ENCODE data around the gene TMC2.

Gene TMC2

DNA sequence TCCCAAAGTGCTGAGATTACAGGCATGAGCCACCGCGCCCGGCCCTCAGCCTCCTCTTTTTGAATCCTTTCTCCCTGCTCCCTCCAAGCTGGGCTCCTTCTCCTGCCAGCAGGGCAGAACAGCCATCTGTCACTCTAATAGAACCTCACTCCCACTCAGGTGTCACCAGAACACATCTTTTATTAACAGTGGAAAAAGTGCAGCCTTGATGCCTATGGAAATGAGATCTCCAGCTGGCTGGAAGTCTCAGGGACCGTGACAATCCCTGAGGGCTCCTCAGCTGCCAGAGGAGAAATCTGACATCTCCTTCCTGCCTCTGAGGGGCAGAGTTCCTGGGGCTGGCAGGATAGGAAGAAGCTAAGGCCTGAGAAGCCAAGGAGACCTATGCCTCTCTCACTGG lies 28.0 kb downstream of the TMC2 start:
- no peak for DNase-seq (ENCODE audit: low read depth in 2 of 3, low spot score in 1 of 3)

DNA sequence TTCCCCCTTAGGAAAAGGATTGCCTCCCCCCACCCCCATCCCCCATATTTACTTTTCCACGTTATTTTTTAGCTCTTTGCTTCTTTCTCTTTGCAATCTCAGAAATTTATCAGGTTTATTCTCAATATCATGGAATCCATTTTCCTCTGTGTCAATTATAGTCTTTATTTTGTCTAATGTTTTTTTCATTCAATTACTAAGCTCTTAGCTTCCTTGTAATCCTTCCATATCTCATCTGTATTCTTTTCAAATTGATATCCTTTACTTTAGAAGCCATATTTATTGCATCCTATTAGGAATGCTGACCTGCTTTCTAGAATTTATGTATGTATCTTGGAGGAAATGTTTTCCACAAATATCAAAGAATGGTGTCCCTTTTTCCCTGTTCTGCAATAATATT lies 39.3 kb downstream of the TMC2 start:
- DNase-seq (ENCODE audit: low read depth in 2 of 3, low spot score in 1 of 3) = no peak

DNA sequence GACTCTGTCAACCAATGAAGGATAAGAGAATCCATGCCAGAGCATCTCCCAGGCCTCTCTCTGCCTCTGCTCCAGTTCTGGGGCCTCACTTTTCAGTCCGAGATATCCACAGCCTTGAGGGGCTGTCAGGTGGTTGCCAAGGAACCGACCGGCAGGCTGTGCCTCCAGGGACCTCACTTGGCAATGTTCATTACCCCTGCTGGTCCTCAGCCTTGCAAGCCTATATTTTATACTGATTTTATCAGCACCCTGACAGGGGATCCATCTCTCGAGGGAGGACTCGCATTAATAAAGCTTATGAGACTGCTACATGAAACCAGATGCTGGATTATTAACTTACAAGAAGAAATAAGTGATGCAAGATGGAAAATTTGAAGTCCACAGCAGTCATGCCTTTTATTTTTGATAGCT lies 39.9 kb downstream of the TMC2 start:
- DNase-seq (ENCODE audit: low read depth in 2 of 3, low spot score in 1 of 3) = no peak

DNA sequence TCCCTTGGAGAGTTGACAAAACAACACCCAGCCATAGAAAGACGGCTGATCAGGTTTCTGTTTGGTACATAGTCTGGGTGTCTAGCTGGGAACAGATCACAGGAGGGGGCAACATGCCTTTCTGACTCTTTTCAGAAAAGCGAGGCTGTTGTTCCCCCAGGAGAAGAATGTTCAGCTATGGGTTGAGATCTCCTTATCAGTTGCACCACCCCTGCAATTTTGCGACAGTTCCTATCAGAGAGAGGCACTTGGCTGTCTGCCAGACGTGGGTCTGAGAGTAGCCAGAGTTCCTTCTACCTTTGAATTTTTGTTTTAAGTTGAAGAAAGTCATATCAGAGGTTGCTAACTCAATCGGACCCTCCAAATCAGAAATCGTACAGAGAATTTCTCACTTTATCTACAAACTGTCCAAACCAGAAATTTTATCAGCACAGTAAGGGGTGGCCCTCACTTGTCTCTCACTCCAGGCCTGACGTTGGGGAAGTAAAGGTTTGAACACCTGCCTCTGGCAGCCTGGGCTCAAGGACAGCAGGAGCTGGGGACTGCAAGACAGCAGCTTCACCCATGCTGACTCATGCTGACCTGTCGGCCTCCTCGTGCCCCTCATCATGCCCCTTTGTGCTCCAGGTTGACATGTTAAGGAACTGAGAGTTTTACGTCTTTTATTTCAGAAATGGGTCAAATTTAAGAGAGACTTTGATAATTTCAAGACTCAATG lies 42.3 kb downstream of the TMC2 start:
- DNase-seq (ENCODE audit: low read depth in 2 of 3, low spot score in 1 of 3) = no peak

DNA sequence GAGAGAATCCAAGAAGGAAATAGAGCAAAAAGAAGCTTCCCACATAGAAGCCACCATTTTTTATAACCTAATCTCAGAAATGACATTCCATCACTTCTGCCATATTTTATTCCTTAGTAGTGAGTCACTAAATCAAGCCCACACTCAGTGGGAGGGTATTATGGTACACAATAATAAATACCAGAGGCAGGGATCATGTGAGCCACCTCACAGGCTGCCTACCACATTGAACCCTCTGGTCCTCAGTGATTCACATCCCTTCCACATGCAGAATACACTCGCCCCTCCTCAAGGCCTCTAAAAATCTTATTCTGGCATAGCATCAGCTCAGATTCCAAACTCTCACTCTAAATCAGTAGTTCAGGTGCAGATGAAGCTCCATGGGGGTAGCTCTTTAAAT lies 49.4 kb downstream of the TMC2 start:
- DNase-seq (ENCODE audit: low read depth in 2 of 3, low spot score in 1 of 3) = no peak

DNA sequence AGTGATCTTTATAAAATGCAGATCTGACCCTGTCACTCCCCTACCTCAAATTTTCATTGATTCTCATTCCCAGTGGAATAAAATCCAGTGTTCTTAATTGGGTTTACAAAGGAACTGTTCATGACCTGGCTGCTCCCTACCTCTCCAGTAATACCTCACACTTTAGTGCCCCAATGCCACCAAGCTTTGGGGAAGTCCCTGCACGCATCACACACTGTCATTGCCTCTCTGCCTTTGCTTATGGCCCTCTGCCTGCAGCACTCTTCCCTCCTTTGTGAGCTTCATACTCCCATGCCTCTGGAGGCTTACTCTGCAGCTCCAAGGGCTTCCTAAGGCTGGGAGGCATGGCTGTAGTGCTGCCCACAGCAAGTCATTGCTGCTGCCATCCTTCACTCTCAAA lies 57.4 kb downstream of the TMC2 start:
- DNase-seq (ENCODE audit: low read depth in 2 of 3, low spot score in 1 of 3) = no peak

DNA sequence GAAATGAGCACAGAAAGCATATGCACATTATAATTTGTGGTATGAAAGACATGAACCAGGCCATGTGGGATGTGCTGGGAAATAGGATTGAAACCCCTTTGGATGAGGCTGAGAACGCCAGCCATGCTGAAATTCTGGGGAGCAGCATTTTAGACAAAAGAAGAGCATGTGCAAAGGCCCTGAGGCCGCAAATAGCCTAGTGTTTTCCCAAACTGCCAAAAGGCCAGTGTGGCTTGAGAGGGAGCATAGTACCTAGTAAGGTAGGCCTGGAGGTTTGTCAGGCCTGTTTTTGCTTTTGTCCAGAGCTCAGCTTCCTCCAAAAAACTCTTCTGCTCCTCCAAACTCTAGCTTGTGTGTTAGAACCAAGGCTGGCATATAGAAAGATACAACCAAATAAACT lies 58.7 kb downstream of the TMC2 start:
- no peak for DNase-seq (ENCODE audit: low read depth in 2 of 3, low spot score in 1 of 3)

DNA sequence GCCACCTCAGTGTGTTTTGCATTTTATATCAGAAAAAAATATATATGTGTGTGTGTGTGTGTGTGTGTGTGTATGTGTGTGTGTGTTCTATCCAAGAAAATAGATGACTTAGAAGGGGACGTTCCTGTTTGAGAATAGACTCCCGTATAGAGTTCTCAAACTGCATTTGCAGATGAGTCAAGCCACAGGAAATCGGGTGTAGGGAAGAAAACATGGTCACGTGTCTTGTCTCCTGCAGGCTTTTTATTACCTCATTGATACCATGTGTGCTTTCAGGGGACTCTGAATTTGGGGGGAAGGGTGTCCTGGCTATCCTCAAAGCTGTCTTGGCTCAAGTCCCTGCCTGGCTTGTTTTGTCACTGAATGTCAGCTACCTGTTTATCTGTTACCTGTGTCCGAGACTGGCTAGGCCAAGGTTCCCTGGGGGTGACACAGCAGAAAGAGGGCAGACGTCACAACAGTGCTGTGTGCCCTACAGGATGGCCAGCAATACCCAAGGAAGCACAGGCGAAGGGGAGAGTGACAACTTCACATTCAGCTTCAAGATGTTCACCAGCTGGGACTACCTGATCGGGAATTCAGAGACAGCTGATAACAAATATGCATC lies 60.4 kb downstream of the TMC2 start:
- DNase-seq (ENCODE audit: low read depth in 2 of 3, low spot score in 1 of 3) = no peak

DNA sequence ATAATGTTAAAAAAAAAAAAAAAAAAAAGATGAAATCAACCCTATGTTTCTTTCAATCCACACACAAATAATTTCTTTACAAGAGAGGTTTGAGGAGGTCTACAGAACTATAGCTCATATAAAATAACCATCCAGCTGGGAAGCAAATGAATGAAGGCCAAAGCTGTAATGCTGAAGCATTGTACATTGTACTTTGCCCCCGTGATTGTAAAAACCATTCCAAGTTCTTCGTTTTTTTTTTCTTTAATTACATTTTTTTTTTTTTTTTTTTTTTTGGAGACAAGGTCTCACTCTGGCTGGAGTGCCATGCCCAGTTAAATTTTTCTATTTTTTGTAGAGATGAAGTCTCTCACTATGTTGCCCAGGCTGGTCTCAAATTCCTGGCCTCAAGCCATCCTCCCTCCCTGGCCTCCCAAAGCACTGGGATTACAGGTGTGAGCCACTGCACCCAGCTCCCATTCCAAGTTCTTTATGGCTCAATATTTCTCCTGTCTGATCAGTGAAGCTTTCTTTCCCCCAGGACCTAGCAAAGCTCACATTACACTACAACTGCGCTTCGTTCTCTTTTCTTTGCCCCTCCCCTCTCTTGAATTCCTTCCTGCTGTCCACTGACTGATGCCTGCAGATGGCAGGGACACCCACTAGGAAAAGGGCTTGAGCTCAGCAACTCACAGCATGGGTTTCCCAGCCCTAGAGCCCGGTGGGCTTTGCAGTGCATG lies 63.1 kb downstream of the TMC2 start:
- DNase-seq (ENCODE audit: low read depth in 2 of 3, low spot score in 1 of 3) = no peak

DNA sequence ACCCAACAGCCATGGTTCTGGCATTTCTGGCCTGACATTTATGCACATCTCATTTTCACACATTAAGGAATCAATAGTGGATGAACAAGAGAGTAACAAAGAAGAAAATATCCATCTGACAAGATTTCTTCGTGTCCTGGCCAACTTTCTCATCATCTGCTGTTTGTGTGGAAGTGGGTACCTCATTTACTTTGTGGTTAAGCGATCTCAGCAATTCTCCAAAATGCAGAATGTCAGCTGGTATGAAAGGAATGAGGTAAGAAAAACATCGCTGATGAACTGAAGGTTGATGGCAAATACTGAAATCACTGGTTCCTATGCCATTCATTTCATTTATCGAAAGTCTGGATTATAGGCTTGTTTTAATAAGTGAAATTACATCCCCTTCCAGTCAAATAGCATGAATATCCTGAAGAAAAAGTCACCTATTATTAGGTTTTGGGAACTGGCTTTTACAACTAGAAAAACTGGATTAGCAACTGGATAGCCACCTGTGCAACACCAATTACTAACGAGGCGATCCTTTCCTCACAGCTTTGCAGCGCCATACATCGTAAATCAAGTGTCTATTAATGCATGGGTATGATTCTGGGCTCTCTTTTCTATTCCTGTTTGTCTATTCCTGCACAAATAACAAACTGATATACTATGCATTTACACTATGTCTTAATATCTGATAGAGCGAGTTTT lies 65.8 kb downstream of the TMC2 start:
- no peak for DNase-seq (ENCODE audit: low read depth in 2 of 3, low spot score in 1 of 3)

DNA sequence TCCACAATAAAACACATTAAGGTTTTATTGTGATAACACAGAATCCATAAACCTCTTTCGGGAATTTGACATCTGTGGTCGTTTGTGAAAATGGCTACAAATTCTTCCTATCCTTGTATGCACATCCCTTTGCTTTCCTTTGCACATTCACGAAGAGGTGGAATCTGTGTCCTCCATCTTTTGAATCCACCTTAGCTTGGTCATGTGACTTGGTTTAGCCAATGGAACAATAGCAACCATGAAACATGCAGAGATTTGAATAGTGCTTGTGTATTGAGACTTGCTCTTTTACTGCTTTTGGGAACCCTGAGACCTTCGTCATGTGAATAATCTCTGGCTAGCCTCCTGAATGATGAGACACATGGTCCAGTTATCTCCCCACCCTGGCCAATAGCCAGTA lies 66.4 kb downstream of the TMC2 start:
- no peak for DNase-seq (ENCODE audit: low read depth in 2 of 3, low spot score in 1 of 3)

DNA sequence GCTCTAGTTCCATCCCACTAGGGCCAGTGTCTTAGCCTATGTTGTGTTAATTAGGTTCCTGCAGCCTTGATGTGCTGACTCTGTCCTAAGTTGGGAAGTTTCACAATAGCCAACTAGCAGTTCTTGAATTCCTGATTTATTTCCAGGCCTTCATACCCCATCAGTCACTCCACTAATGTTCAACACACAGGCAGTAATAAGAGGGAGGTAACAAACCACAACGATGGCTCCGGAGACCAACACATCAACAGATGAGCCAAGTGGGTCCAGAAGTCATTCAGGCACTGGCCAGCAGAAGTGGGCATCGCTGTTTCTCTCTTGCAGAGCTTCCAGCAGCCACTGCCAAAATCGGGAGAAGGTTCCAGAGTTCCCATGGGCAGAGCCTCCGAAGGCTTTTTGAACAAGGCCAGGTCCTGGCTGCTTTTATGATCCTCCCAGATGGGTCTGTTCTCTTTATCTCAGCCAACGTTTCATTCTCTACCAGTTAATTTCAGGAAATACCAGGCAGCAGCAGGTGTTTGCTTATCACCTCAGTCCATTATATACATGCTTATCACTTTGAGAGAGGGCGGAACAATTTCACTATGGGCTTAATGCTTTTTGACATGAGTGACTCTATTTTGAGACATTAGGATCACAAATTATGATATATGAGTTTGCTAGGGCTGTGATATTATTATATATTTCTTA lies 67.6 kb downstream of the TMC2 start:
- no peak for DNase-seq (ENCODE audit: low read depth in 2 of 3, low spot score in 1 of 3)

DNA sequence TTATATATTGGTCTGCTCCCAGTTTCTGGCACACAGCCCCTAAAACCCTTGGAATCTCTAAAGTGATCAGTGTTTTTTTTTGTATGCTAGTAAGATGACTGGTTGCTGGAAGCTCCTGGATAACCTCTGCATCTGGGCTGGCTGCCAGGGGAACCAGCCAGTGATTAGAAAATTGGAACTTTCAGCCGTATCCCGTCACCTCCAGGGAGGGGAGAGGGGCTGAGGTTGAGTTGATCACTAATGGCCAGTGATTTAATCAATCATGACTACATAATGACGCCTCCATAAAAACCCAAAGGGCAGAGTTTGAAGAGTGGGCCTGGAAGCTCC lies 68.1 kb downstream of the TMC2 start:
- DNase-seq (ENCODE audit: low read depth in 2 of 3, low spot score in 1 of 3) = no peak

DNA sequence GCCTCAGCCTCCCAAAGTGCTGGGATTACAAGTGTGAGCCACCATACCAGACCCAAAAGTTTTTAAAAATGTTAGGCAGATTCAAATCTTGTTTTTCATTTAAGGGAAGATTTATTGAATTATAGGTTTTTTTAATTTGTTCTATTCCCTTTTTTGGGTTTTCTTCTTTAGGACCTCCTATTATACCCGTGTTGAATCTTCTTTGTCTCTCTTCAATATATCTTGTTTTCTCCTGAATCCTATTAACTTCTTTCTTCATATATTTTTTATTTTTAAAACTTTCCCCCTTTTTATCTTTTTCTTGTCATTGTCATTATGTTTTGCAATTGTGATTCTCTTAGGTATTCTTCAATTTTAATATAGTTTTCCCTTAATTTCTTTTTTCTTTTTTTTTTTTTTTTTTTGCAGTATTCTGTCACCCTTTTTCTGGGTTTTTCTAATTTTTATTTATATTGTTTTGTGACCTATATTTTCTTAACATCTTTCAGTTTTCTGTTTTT lies 70.2 kb downstream of the TMC2 start:
- no peak for DNase-seq (ENCODE audit: low read depth in 2 of 3, low spot score in 1 of 3)

DNA sequence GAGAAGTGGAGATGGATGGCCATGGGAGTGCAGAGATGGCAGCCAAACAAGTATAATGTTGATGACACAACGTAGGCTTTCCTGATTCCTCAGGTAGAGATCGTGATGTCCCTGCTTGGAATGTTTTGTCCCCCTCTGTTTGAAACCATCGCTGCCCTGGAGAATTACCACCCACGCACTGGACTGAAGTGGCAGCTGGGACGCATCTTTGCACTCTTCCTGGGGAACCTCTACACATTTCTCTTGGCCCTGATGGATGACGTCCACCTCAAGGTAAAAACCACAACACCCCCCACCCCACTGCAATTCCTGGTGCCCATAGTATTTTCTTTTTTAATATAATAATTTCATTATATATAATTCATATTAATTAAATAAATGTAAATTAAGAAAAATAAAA lies 74.0 kb downstream of the TMC2 start:
- no peak for DNase-seq (ENCODE audit: low read depth in 2 of 3, low spot score in 1 of 3)

DNA sequence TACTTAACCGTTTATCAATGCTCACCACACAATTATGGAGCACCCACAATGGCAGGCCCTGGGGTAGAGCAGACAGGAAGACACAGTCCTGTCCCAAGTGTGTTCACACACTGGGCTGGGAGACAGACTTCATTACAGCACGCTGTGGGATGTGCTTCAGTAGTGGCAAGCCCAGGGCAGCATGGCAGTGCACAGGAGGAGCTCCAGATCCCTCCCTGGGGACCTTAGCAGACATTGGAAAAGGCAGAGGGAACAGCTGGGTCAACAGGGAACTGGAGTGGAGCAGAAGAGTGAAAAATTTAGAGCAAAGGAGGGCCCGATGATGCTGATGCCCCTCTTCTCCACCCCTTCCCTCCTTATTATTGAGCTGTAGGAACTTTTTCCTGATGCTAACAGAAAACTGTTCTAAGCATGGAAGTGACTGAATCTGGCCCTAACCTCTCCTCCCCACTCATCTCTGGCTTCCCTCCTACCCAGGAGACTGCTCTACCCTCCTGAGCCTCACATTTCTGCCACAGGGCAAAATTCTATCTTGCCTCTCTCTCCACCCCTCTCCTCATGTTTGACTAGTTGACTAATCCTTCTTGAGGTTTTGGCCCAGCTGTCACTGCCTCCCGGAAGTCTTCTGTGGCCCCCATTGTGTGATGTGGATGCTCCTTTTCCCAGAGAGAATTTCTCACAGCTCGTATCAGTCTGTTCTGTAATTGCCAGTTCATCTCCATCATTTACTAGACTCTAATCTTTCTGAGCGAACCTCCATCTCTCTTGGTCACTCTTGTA lies 74.8 kb downstream of the TMC2 start:
- DNase-seq (ENCODE audit: low read depth in 2 of 3, low spot score in 1 of 3) = no peak

DNA sequence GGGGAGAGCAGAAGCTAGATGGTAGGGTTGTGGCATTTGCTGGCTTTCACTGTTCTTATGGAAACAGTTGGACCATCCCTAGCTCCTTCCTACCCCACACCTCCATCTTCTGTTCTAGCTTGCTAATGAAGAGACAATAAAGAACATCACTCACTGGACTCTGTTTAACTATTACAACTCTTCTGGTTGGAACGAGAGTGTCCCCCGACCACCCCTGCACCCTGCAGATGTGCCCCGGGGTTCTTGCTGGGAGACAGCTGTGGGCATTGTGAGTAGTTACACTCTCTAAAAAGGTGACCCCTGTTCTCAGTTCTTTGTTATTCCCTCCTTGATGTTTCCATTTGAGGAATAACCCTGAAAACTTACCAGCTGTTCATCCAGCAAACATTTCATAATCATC lies 75.7 kb downstream of the TMC2 start:
- DNase-seq (ENCODE audit: low read depth in 2 of 3, low spot score in 1 of 3) = no peak

DNA sequence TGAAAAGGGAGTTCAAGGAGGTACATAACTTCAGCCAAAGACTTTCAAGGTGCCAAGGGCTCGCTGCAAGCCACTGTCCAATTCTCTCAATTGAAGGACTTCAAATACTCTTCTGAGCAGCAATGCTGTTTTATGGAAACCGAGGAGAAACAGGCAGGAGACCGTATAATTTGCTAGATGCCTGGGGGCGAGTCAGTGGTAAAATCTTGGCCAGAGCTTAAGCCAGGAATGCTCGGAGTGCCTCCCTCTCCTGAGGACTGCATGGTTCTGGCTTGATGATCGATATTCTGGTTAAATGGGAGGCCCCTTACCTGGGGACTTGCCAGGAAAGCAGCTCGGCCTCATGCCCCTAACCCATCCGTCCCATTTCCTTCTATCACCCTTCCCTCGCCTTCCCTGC lies 80.3 kb downstream of the TMC2 start:
- DNase-seq (ENCODE audit: low read depth in 2 of 3, low spot score in 1 of 3) = no peak

DNA sequence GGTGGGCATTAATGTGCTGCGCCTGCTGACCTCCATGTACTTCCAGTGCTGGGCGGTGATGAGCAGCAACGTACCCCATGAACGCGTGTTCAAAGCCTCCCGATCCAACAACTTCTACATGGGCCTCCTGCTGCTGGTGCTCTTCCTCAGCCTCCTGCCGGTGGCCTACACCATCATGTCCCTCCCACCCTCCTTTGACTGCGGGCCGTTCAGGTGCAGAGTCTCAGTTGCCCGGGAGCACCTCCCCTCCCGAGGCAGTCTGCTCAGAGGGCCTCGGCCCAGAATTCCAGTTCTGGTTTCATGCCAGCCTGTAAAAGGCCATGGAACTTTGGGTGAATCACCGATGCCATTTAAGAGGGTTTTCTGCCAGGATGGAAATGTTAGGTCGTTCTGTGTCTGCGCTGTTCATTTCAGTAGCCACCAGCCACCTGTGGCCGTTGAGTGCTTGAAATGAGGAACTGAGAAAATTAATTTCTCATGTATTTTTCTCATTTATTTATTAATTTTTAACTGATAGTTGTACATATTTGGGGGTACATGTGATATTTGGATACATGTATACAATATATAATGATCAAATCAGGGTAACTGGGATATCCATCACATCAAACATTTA lies 80.8 kb downstream of the TMC2 start:
- no peak for DNase-seq (ENCODE audit: low read depth in 2 of 3, low spot score in 1 of 3)

DNA sequence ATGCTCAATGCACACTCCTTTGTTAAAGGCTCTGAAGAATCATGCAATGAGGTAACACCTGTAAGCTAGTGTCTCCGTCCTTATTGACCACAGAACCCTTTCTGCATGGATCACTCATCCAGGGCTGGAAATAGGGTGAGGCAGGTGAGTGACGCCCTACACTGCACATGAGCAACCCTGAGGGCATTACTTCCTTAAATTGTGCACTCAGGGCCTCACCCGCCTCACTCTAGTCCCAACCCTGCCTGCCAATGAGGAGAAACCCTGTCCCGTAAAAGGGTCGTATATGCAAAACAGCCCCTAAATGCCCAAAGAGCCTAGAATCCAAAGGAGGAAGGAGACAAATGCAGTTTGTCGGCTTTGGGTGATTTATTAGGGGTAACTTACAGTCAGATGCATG lies 82.4 kb downstream of the TMC2 start:
- DNase-seq (ENCODE audit: low read depth in 2 of 3, low spot score in 1 of 3) = no peak
